H54 (cell line): Measurements from ENCODE around the gene INSC.

Experiments used
- DNase-seq: peaks from one replicate; pipeline ENCODE4 v3.0.0; 2011; ENCODE audit warnings: low spot score, mixed read lengths; ENCODE audit not compliant: insufficient read length
- FAIRE-seq: peaks from 3 replicates; lab custom pipeline; 2011; peaks lifted over from hg19 to GRCh38; lab: Jason Lieb, UNC
- POLR2A ChIP-seq: IDR thresholded peaks from 2 replicates; pipeline ENCODE4 v1.6.1; 2011; ENCODE audit warnings: low read depth, mild to moderate bottlenecking, low read length

The INSC gene

GRCh38 chr11:15097411-15097810, 17.3 kb upstream of the INSC start:
- FAIRE-seq (no peak), DNase-seq (no peak)
- no peak for TF ChIP-seq POLR2A

- no peak for FAIRE-seq
These were observed 15.5 kb upstream of the INSC start for GRCh38 chr11:15099267-15099666.

GRCh38 chr11:15101072-15101709, 13.5 kb upstream of the INSC start:
- no peak for TF ChIP-seq POLR2A
- peak; percentile 6 for FAIRE-seq
- DNase-seq, result peak; percentile 44

More at GRCh38 chr11:15099267-15099666, 15.5 kb upstream of the INSC start:
- no peak for TF ChIP-seq POLR2A
- no peak for DNase-seq

GRCh38 chr11:15104166-15104565, 10.6 kb upstream of the INSC start:
- DNase-seq (no peak), FAIRE-seq (no peak)

GRCh38 chr11:15106201-15106965, 8.3 kb upstream of the INSC start:
- DNase-seq, result peak; percentile 58
- no peak for FAIRE-seq
- TF ChIP-seq POLR2A, result no peak

More at GRCh38 chr11:15104166-15104565, 10.6 kb upstream of the INSC start:
- TF ChIP-seq POLR2A, result no peak

- DNase-seq, result no peak
- no peak for FAIRE-seq
- no peak for TF ChIP-seq POLR2A
These were observed 6.8 kb upstream of the INSC start for GRCh38 chr11:15107730-15108515.

- DNase-seq (no peak), FAIRE-seq (no peak)
- no peak for TF ChIP-seq POLR2A
These were observed 6.1 kb upstream of the INSC start for GRCh38 chr11:15108592-15109130.

GRCh38 chr11:15109602-15110001, 5.1 kb upstream of the INSC start:
- no peak for TF ChIP-seq POLR2A
- FAIRE-seq (no peak), DNase-seq (no peak)

GRCh38 chr11:15111215-15111614, 3.5 kb upstream of the INSC start:
- TF ChIP-seq POLR2A, result no peak
- FAIRE-seq (no peak), DNase-seq (no peak)

- no peak for FAIRE-seq
- no peak for DNase-seq
- TF ChIP-seq POLR2A, result no peak
These were observed 2.6 kb upstream of the INSC start for GRCh38 chr11:15112131-15112541.

GRCh38 chr11:15113381-15113780, 1.3 kb upstream of the INSC start:
- DNase-seq, result no peak
- no peak for TF ChIP-seq POLR2A
- no peak for FAIRE-seq

GRCh38 chr11:15115686-15116085, 963 bp downstream of the INSC start:
- TF ChIP-seq POLR2A, result no peak
- FAIRE-seq (no peak), DNase-seq (no peak)

GRCh38 chr11:15117751-15118150, 3.0 kb downstream of the INSC start:
- no peak for FAIRE-seq
- TF ChIP-seq POLR2A, result no peak
- no peak for DNase-seq

- FAIRE-seq (no peak), DNase-seq (no peak)
- no peak for TF ChIP-seq POLR2A
These were observed 3.7 kb downstream of the INSC start for GRCh38 chr11:15118431-15118830.
